ENCODE results near the gene ATXN2L.
"Not testable (repeated sequence)": the region's sequence is repeated elsewhere in the genome, so short reads cannot be mapped to it uniquely, and the experiment has no call there.

Gene ATXN2L

GRCh38 chr16:28875134-28876018 is 52.6 kb downstream of the ATXN2L start:
- H3K9me3 ChIP-seq (ENCODE audit: control insufficient read depth, low read length) = no peaks in the 10 kb centered on the region
- no peak overlapping the region for H3K9ac ChIP-seq (ENCODE audit: low read length)
- peaks cover 5% of the 10 kb centered on the region for H3K4me1 ChIP-seq (ENCODE audit: control insufficient read depth, insufficient read depth, low read length)
- H3K36me3 ChIP-seq (ENCODE audit: control insufficient read depth, insufficient read depth, low read length, severe bottlenecking) = peaks cover 32% of the 10 kb centered on the region
- DNase-seq (ENCODE audit: low read depth) = no peak
- H3K4me3 ChIP-seq (ENCODE audit: low read length) = no peak overlapping the region
- H3K27me3 ChIP-seq (replicated peaks; ENCODE audit: control insufficient read depth, insufficient read depth, low read length) = no peaks in the 10 kb centered on the region

DNA sequence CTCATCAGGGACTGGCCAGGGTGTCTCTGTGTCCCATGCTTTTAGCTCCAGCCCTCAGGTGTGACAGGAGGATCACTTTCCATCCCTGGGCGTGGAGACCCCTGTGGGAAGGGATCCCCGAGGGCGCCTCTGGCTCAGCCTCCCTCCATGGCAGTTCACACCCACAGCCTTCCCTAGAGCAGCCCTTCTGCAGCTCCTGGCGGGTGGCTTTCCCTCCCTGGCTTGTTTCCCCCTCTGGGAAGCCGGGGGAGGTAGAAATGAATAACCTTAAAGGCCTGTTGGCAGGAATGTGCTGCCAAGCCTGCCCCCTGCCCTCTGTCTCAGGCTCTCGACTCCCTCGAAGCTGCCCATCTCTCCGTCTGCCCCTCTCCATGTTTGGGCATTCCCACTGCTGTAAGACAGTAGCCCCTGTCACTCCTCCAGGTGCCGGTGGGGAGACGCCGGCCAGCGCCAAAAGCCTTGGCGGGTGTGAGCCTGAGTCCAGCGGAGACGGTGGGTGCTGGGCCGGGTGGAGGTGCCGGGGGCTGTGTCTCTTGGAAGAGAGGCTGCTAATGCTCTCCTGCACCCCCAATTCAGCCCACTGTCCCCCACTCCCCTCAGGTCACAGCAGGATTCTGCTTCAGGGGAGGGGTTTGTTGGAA is 53.3 kb downstream of the ATXN2L start:
- Histone ChIP-seq H3K27me3 (replicated peaks; ENCODE audit: control insufficient read depth, insufficient read depth, low read length) (peaks cover 5% of the 10 kb centered on the region), H3K9ac (ENCODE audit: low read length) (no peak overlapping the region), H3K9me3 (ENCODE audit: control insufficient read depth, low read length) (no peaks in the 10 kb centered on the region), H3K4me3 (ENCODE audit: low read length) (no peak overlapping the region), H3K4me1 (ENCODE audit: control insufficient read depth, insufficient read depth, low read length) (peaks cover 5% of the 10 kb centered on the region), H3K36me3 (ENCODE audit: control insufficient read depth, insufficient read depth, low read length, severe bottlenecking) (peaks cover 25% of the 10 kb centered on the region)
- DNase-seq (ENCODE audit: low read depth) = no peak

- Histone ChIP-seq H3K4me1 (ENCODE audit: control insufficient read depth, insufficient read depth, low read length) (peaks cover 5% of the 10 kb centered on the region), H3K9me3 (ENCODE audit: control insufficient read depth, low read length) (no peaks in the 10 kb centered on the region), H3K36me3 (ENCODE audit: control insufficient read depth, insufficient read depth, low read length, severe bottlenecking) (peaks cover 15% of the 10 kb centered on the region), H3K27me3 (replicated peaks; ENCODE audit: control insufficient read depth, insufficient read depth, low read length) (peaks cover 5% of the 10 kb centered on the region), H3K4me3 (ENCODE audit: low read length) (no peak overlapping the region), H3K9ac (ENCODE audit: low read length) (no peak overlapping the region)
- DNase-seq (ENCODE audit: low read depth) = no peak
These were observed 54.3 kb downstream of the ATXN2L start for GRCh38 chr16:28876973-28877654.

DNA sequence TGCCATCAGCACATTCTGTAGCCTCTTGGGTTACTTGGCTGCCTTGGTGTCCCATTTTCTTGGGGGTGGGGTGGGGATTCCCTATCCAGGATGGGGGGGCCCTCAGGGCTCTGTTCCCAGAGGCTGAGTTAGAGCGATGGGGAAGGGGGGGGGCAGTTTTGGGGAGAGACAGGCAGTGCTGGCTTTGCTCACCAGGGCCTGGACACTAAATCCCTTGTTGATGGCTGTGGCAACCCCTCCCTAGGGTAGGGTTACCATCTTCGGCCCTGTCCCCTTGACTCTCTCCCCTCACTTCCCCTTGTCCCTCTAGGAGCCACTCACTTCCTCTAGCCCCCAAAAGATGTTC is 54.8 kb downstream of the ATXN2L start:
- no peaks in the 10 kb centered on the region for H3K9me3 ChIP-seq (ENCODE audit: control insufficient read depth, low read length)

DNA sequence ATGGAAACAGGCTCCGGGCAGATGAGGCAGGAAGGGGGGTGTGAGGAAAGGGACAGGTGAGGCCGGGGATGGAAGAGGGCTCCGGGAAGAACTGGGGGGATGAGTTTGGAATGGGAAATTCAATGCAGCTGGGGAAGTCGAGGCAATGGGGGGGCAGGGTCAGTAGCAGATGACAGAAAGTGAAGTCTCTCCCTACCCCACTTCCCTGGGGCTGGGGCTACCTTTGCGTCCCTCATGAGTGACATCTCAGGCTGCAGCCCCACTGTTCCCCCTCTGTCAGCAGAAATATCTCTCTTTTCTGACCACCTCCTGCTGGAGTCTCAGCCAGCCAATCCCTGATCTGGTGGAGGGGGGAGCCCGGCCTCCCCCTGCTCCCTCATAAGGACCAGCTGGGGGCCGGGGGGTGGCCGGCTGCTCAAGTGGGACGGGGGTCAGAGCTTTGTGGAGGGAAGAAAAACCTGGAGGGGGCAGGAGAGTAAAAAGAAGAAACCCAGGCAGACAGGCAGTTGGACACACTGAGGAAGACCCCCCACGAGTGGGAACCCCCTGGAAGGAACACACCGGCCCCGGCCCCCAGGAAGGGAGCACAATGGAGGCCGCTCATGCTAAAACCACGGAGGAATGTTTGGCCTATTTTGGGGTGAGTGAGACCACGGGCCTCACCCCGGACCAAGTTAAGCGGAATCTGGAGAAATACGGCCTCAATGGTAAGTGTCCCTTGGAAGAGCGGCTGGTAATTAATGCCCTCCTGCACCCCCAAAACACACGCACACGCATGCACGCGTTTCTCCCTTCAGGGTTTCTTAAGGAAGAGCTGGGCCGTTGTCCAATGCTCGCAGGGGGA is 55.5 kb downstream of the ATXN2L start, which contains the start of gene ATP2A1:
Gene ATP2A1, plus strand, starts transcription at position 406 of the 844 bp plus-strand sequence. Its CDS starts 184 bp downstream, at position 590.
- peaks cover 7% of the 10 kb centered on the region for H3K27me3 ChIP-seq (replicated peaks; ENCODE audit: control insufficient read depth, insufficient read depth, low read length)
- H3K4me1 ChIP-seq (ENCODE audit: control insufficient read depth, insufficient read depth, low read length) = peaks cover 5% of the 10 kb centered on the region
- no peak for DNase-seq (ENCODE audit: low read depth)

More for the DNA sequence above, 54.8 kb downstream of the ATXN2L start:
- H3K4me3 ChIP-seq (ENCODE audit: low read length) = no peak overlapping the region
- H3K9ac ChIP-seq (ENCODE audit: low read length) = no peak overlapping the region
- peaks cover 5% of the 10 kb centered on the region for H3K27me3 ChIP-seq (replicated peaks; ENCODE audit: control insufficient read depth, insufficient read depth, low read length)
- peaks cover 10% of the 10 kb centered on the region for H3K36me3 ChIP-seq (ENCODE audit: control insufficient read depth, insufficient read depth, low read length, severe bottlenecking)
- peaks cover 5% of the 10 kb centered on the region for H3K4me1 ChIP-seq (ENCODE audit: control insufficient read depth, insufficient read depth, low read length)
- DNase-seq (ENCODE audit: low read depth) = no peak

GRCh38 chr16:28879261-28879840 is 56.6 kb downstream of the ATXN2L start:
- Histone ChIP-seq H3K9ac (ENCODE audit: low read length) (peak overlapping the region; percentile 82), H3K4me3 (ENCODE audit: low read length) (peak overlapping the region; percentile 88), H3K36me3 (ENCODE audit: control insufficient read depth, insufficient read depth, low read length, severe bottlenecking) (peaks cover 3% of the 10 kb centered on the region), H3K27me3 (replicated peaks; ENCODE audit: control insufficient read depth, insufficient read depth, low read length) (peaks cover 9% of the 10 kb centered on the region), H3K4me1 (ENCODE audit: control insufficient read depth, insufficient read depth, low read length) (peaks cover 5% of the 10 kb centered on the region), H3K9me3 (ENCODE audit: control insufficient read depth, low read length) (no peaks in the 10 kb centered on the region)
- no peak for DNase-seq (ENCODE audit: low read depth)

More for the DNA sequence above, 55.5 kb downstream of the ATXN2L start, which contains the start of gene ATP2A1:
- peak within 1 kb of the TSS; percentile 82 for H3K9ac ChIP-seq (ENCODE audit: low read length)
- peak within 1 kb of the TSS; percentile 88 for H3K4me3 ChIP-seq (ENCODE audit: low read length)
- peaks cover 4% of the 10 kb centered on the region for H3K36me3 ChIP-seq (ENCODE audit: control insufficient read depth, insufficient read depth, low read length, severe bottlenecking)
- no peaks in the 10 kb centered on the region for H3K9me3 ChIP-seq (ENCODE audit: control insufficient read depth, low read length)

DNA sequence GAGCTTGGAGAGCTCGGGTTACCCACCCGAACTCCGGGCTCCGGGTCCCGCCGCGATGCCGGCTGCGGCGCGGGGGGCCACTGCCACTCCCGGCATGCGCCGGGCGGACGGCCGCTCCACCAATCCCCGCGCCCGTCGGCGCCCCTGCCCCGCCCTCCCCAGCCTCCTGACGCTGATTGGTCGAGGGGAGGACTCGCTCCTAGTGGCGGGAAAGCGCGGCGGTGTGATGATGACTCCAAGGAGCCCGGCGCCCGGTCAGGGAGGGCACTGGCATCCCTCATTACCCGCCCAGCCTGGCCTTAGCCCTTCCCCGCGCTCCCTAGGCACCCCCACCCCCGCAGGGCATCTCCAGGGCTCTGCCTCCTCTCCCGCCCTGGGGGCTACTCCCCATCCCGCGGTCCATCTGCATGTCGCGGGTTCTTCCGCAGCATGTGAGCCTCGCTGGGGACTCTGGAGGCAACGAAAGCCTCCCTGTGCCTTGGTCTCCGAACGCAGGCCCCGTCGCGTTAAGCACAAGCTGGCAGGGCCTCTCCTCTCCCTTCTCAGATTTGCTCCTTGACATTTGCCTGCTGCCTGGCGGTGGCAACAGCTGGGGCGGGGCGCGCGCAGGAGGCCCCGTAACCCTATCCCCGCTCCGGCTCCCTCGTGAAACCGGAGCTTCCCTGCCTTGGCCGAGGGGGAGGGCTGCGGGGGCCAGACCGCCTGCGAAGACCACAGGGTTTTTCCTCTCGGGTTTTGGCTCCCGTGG is 57.2 kb downstream of the ATXN2L start:
- H3K36me3 ChIP-seq (ENCODE audit: control insufficient read depth, insufficient read depth, low read length, severe bottlenecking) = no peaks in the 10 kb centered on the region
- no peaks in the 10 kb centered on the region for H3K9me3 ChIP-seq (ENCODE audit: control insufficient read depth, low read length)
- peak overlapping the region; percentile 88 for H3K4me3 ChIP-seq (ENCODE audit: low read length)
- H3K27me3 ChIP-seq (replicated peaks; ENCODE audit: control insufficient read depth, insufficient read depth, low read length) = peaks cover 9% of the 10 kb centered on the region
- H3K4me1 ChIP-seq (ENCODE audit: control insufficient read depth, insufficient read depth, low read length) = peaks cover 5% of the 10 kb centered on the region
- peak; percentile 95 for DNase-seq (ENCODE audit: low read depth)
- H3K9ac ChIP-seq (ENCODE audit: low read length) = peak overlapping the region; percentile 82

DNA sequence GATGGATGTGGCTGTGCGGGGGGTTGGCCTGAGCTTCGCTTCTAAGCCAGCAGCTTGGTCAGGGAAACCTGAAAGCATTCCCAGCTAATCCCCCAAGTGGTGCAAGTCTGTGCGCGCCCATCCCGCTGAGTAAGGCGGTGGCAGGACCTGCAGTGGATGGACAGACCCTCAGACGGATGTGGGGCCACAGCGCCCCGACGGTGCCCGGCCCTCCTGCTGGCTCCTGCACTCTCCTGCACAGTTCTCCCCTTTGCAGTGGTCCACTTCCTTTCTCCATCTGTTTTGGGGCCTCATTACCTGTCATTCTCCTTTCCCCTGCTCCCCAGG is 57.8 kb downstream of the ATXN2L start:
- no peak overlapping the region for H3K4me3 ChIP-seq (ENCODE audit: low read length)
- H3K9me3 ChIP-seq (ENCODE audit: control insufficient read depth, low read length) = no peaks in the 10 kb centered on the region
- H3K36me3 ChIP-seq (ENCODE audit: control insufficient read depth, insufficient read depth, low read length, severe bottlenecking) = no peaks in the 10 kb centered on the region
- DNase-seq (ENCODE audit: low read depth) = no peak
- H3K4me1 ChIP-seq (ENCODE audit: control insufficient read depth, insufficient read depth, low read length) = peaks cover 5% of the 10 kb centered on the region
- peaks cover 9% of the 10 kb centered on the region for H3K27me3 ChIP-seq (replicated peaks; ENCODE audit: control insufficient read depth, insufficient read depth, low read length)
- H3K9ac ChIP-seq (ENCODE audit: low read length) = no peak overlapping the region

DNA sequence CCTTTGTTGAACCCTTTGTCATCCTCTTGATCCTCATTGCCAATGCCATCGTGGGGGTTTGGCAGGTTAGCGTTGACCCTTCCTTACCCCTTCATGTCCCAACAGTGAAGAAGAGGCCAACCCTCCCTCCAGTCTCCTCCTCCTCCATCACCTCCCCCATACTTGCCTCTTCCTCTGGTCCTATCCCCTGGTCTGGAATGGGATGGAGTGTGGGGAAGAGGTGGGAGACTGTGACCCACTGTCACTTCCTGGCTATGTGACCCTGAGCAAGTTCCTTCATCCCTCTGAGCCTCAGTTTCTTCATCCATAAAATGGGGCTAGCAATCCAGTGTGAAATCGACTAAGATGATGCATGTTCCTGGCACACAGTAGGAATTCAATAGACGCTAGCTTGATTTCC is 58.2 kb downstream of the ATXN2L start:
- no peak for DNase-seq (ENCODE audit: low read depth)
- Histone ChIP-seq H3K9ac (ENCODE audit: low read length) (no peak overlapping the region), H3K9me3 (ENCODE audit: control insufficient read depth, low read length) (no peaks in the 10 kb centered on the region), H3K36me3 (ENCODE audit: control insufficient read depth, insufficient read depth, low read length, severe bottlenecking) (no peaks in the 10 kb centered on the region), H3K4me3 (ENCODE audit: low read length) (no peak overlapping the region), H3K27me3 (replicated peaks; ENCODE audit: control insufficient read depth, insufficient read depth, low read length) (peaks cover 9% of the 10 kb centered on the region), H3K4me1 (ENCODE audit: control insufficient read depth, insufficient read depth, low read length) (peaks cover 5% of the 10 kb centered on the region)

GRCh38 chr16:28881565-28881964 is 58.8 kb downstream of the ATXN2L start:
- not testable (repeated sequence) for H3K27me3 ChIP-seq (replicated peaks; ENCODE audit: control insufficient read depth, insufficient read depth, low read length); H3K36me3 ChIP-seq (ENCODE audit: control insufficient read depth, insufficient read depth, low read length, severe bottlenecking); H3K9ac ChIP-seq (ENCODE audit: low read length); H3K4me3 ChIP-seq (ENCODE audit: low read length); H3K9me3 ChIP-seq (ENCODE audit: control insufficient read depth, low read length); H3K4me1 ChIP-seq (ENCODE audit: control insufficient read depth, insufficient read depth, low read length); DNase-seq (ENCODE audit: low read depth)
